ENCODE results near the gene ZNF544.
A peak's percentile ranks its signal among the peaks of the same experiment; 100 is the strongest.

ZNF544 gene

GRCh38 chr19:58305932-58306323 lies 77.2 kb downstream of the ZNF544 start:
- no peak for DNase-seq

DNA sequence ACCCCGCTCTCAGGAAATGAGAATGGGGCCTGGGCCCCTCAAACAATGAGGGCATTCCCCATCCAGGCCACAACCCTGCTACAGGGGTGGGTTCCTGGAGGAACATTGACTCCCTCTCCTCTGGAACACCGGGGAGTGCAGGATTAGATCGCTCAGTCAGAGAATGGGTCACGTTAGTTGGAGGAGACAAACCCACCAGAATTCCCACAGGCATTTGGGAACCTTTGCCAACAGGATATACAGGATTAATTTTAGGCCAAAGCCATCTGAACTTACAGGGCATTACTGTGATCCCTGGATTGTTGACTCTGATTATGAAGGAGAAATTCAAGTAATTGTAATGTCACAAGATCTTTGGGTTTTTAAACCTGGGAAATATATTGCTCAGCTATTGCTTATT lies 79.0 kb downstream of the ZNF544 start:
- no peak for DNase-seq

DNA sequence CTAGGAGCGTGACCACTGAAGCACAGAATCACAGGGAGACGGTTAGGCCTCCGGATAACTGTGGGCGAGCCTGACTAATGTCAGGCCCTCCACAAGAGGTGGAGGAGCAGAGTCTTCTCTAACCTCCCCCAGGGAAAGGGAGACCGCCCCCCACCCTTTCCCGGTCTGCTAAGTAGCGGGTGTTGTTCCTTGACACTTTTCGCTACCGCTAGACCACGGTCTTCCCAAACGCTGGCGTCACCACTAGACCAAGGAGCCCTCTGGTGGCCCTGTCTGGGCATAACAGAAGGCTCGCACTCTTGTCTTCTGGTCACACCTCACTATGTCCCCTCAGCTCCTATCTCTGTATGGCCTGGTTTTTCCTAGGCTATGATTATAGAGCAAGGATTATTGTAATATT lies 82.0 kb downstream of the ZNF544 start:
- peak; percentile 14 for DNase-seq

GRCh38 chr19:58311345-58311865 lies 82.7 kb downstream of the ZNF544 start:
- DNase-seq: no peak

All from midbrain (tissue), 1 donor.